ENCODE measurements around the gene SEMA3B. TPM values are rescaled to one million over a fixed set of nuclear protein-coding genes. Genes with fewer than 3 reads are reported as not detected.

SEMA3B gene
- total and polyA plus RNA-seq, 9 of the 15 experiments (the other 6 are each of a cell fraction or from before 2014, with no cell fraction given) = 0.03 to 1.8 (median 0.55) TPM; not detected in 1

GRCh38 chr3:50324351-50325112 is 55.6 kb downstream of the SEMA3B start (continued):
- TF ChIP-seq CTCFL (IDR thresholded peaks at IDR 0.05; ENCODE audit: borderline replicate concordance, insufficient read depth, low read depth, low read length, poor library complexity, severe bottlenecking) (peak; percentile 68), ZNF121 (CRISPR knock-in tag; conservative IDR thresholded peaks at IDR 0.05) (no peak), HDAC1 (IDR thresholded peaks at IDR 0.05) (0 out of 4 replicates have a peak, but pooled peaks of 1 of the 2 experiments have one; percentile 24), NFIC (IDR thresholded peaks at IDR 0.05) (peak; percentile 96), ZBTB9 (CRISPR knock-in tag; IDR thresholded peaks at IDR 0.05) (no peak), PHF8 (IDR thresholded peaks at IDR 0.05; ENCODE audit: borderline replicate concordance, low read length) (no peak), PCBP1 (IDR thresholded peaks at IDR 0.05; ENCODE audit: low read depth, low read length, poor library complexity, severe bottlenecking) (no peak), ZNF354B (CRISPR knock-in tag; IDR thresholded peaks at IDR 0.05) (no peak), ZBTB11 (CRISPR knock-in tag; IDR thresholded peaks at IDR 0.05) (no peak), USF2 (CRISPR knock-in tag; IDR thresholded peaks at IDR 0.05) (no peak), FOXP4 (CRISPR knock-in tag; IDR thresholded peaks at IDR 0.05; ENCODE audit: borderline replicate concordance) (no peak), DACH1 (IDR thresholded peaks at IDR 0.05; ENCODE audit: partially characterized antibody) (peak; percentile 77), U2AF1 (optimal IDR thresholded peaks at IDR 0.05; ENCODE audit: low read depth, low read length) (no peak), HNRNPK (IDR thresholded peaks at IDR 0.05; ENCODE audit: low read depth, low read length, poor library complexity, severe bottlenecking) (no peak), BRCA1 (IDR thresholded peaks at IDR 0.05) (no peak), BRCA1 (CRISPR knock-in tag; IDR thresholded peaks at IDR 0.05) (no peak)
